ENCODE results near the gene GREM1. TPM values are rescaled to one million over a fixed set of nuclear protein-coding genes. Genes with fewer than 3 reads are reported as not detected.

GREM1 gene
- total RNA-seq, 1 experiment from 2014 or later: 1.1 TPM

- no peak overlapping the region for H3K4me2 ChIP-seq (ENCODE audit: insufficient read depth, insufficient read length, low read length)
- no peaks in the 10 kb centered on the region for H3K9me3 Mint-ChIP-seq
- H3K27ac Mint-ChIP-seq: no peak overlapping the region; a peak in 1 of 7 replicates
- no peak overlapping the region for H3K4me3 Mint-ChIP-seq
- H3K18ac ChIP-seq (ENCODE audit: insufficient read length, low read depth, low read length): no peak overlapping the region
- H3K56ac ChIP-seq (ENCODE audit: insufficient read length, low read depth, low read length): no peak overlapping the region
- no CpG with 5 or more reads among the region's 9 CpGs for WGBS (ENCODE audit: extremely low coverage, insufficient read length, low lambda C conversion rate)
- peaks cover 0 to under 1% of the 10 kb centered on the region in 2 experiments; a peak in 1 of 4 replicates for H3K4me1 Mint-ChIP-seq
- DNase-seq: no peak
- H2AFZ ChIP-seq (ENCODE audit: low read length): no peak overlapping the region
- no peak overlapping the region for H2BK20ac ChIP-seq (ENCODE audit: low read depth, low read length, poor library complexity, severe bottlenecking)
- no peaks in the 10 kb centered on the region for H3K79me1 ChIP-seq (ENCODE audit: insufficient read depth, low read depth, low read length, poor library complexity, severe bottlenecking)
- no peak overlapping the region for H2BK5ac ChIP-seq (ENCODE audit: insufficient read length, low read length)
- no peak overlapping the region for H4K5ac ChIP-seq (ENCODE audit: insufficient read length, low read depth, low read length)
- H2AK5ac ChIP-seq (ENCODE audit: insufficient read length, low read length): no peak overlapping the region
- H3K79me2 ChIP-seq (ENCODE audit: insufficient read depth, low read length): no peaks in the 10 kb centered on the region
- no peak overlapping the region for H2BK15ac ChIP-seq (ENCODE audit: low read depth, low read length)
- H3K23ac ChIP-seq (ENCODE audit: insufficient read length, low read depth, low read length): no peak overlapping the region
- no peak overlapping the region for H3K27ac ChIP-seq (ENCODE audit: insufficient read length, low read depth, low read length)
- H3T11ph ChIP-seq (ENCODE audit: low read length): no peak overlapping the region
- no peak overlapping the region for H3K9ac ChIP-seq (ENCODE audit: extremely low read depth, insufficient read length, low read length)
- H4K8ac ChIP-seq (replicated peaks; ENCODE audit: insufficient read length, low read depth, low read length): no peak overlapping the region
- no peaks in the 10 kb centered on the region for H4K20me1 ChIP-seq (ENCODE audit: control insufficient read depth, insufficient read depth, insufficient read length)
- no peaks in the 10 kb centered on the region; the same call in 1 of the 2 replicates for H3K4me1 ChIP-seq (ENCODE audit: insufficient read depth, low read length)
- H2BK12ac ChIP-seq (ENCODE audit: insufficient read length, low read depth, low read length): no peak overlapping the region
- H4K91ac ChIP-seq (ENCODE audit: insufficient read length, low read depth, low read length): no peak overlapping the region
- H3K27me3 Mint-ChIP-seq (ENCODE audit: low read depth): peaks cover 39% of the 10 kb centered on the region
- H2BK120ac ChIP-seq (ENCODE audit: low read depth, low read length, poor library complexity, severe bottlenecking): no peak overlapping the region
- no peaks in the 10 kb centered on the region for H3K27me3 ChIP-seq (ENCODE audit: insufficient read depth, low read length)
- no peaks in the 10 kb centered on the region for H3K23me2 ChIP-seq (ENCODE audit: insufficient read length, low read depth, low read length, poor library complexity, severe bottlenecking)
- no peak overlapping the region for H3K14ac ChIP-seq (ENCODE audit: insufficient read depth, low read length)
- no peaks in the 10 kb centered on the region for H3K9me3 ChIP-seq (ENCODE audit: control insufficient read depth, low read depth, low read length)
- no peaks in the 10 kb centered on the region for H3K36me3 Mint-ChIP-seq (ENCODE audit: insufficient read depth in 1 of 3, low read depth in 3 of 3)
- no peak for TF ChIP-seq CTCF (conservative IDR thresholded peaks at IDR 0.05)
- no peak overlapping the region for H3K4ac ChIP-seq (ENCODE audit: low read depth, low read length)
Observed at GRCh38 chr15:32709295-32710033, 8.3 kb upstream of the GREM1 start.

Measured in H9 (cell line).